IMR-90 (cell line): ENCODE data around the gene ZNF264. TPM values are rescaled to one million over a fixed set of nuclear protein-coding genes. Genes with fewer than 3 reads are reported as not detected.

Experiments
- ATAC-seq: fragments of 200-7000 bp; cut with Tn5 transposase; 2 replicates; pipeline ENCODE4 v1.9.1; 2020; ENCODE audit warnings: low read depth, mild to moderate bottlenecking, moderate library complexity
- BruUV-seq: library from RNA; stranded (reverse); fragments of 400-500 nt; replicated peaks from 2 replicates; lab custom pipeline; 2021; lab: Mats Ljungman, UMichigan
- CTCF ChIA-PET: fragments of 300-600 bp; formaldehyde crosslinking; extraction: SDS; loops from one replicate; lab custom pipeline; 2021; ENCODE audit warnings: antibody characterized with exemption; lab: Yijun Ruan, JAX
- POLR2A ChIA-PET: fragments of 300-600 bp; sonication (Branson Sonifier 250); formaldehyde crosslinking; loops from one replicate; lab custom pipeline; 2022; ENCODE audit warnings: antibody characterized with exemption; ENCODE audit not compliant: unreplicated experiment; lab: Charles Lee
- DNase-seq: peaks from one replicate; pipeline ENCODE4 v3.0.0; 2013
- H2AFZ ChIP-seq: replicated peaks from 2 replicates; pipeline ENCODE3; 2013; ENCODE audit warnings: low read length, mild to moderate bottlenecking; ENCODE audit not compliant: poor library complexity
- H2AK5ac ChIP-seq: 2 replicates; pipeline ENCODE4 v1.6.1; 2013; ENCODE audit warnings: low read depth, low read length, inconsistent platforms
- H2AK9ac ChIP-seq: replicated peaks from 2 replicates; pipeline ENCODE3; 2013; ENCODE audit warnings: mild to moderate bottlenecking, low read depth, low read length, moderate library complexity; ENCODE audit not compliant: poor library complexity
- H2BK120ac ChIP-seq: 2 replicates; pipeline ENCODE4 v1.6.1; 2013; ENCODE audit warnings: low read depth, low read length, inconsistent platforms
- H2BK15ac ChIP-seq: 3 replicates; pipeline ENCODE4 v1.6.1; 2013; ENCODE audit warnings: low read depth, low read length, inconsistent platforms
- H2BK20ac ChIP-seq: 2 replicates; pipeline ENCODE4 v1.6.1; 2013; ENCODE audit warnings: low read depth, mild to moderate bottlenecking, inconsistent platforms, low read length, moderate library complexity
- H2BK5ac ChIP-seq: 2 replicates; pipeline ENCODE4 v1.6.1; 2013; ENCODE audit warnings: mild to moderate bottlenecking, low read depth, low read length, inconsistent platforms; ENCODE audit not compliant: poor library complexity, severe bottlenecking
- H3K14ac ChIP-seq: replicated peaks from 2 replicates; pipeline ENCODE4 v1.6.1; 2013; ENCODE audit warnings: low read depth, low read length, inconsistent platforms
- H3K18ac ChIP-seq: 2 replicates; pipeline ENCODE4 v1.6.1; 2013; ENCODE audit warnings: low read depth, low read length, control low read depth
- H3K23ac ChIP-seq: 2 replicates; pipeline ENCODE4 v1.6.1; 2013; ENCODE audit warnings: low read depth, low read length, inconsistent platforms
- H3K27ac ChIP-seq: 2 replicates; pipeline ENCODE4 v1.5.1; 2013; ENCODE audit warnings: mild to moderate bottlenecking, control low read depth, low read length; ENCODE audit not compliant: insufficient read depth
- H3K27me3 ChIP-seq: 2 replicates; pipeline ENCODE4 v1.6.1; 2013; ENCODE audit warnings: low read length; ENCODE audit not compliant: control insufficient read depth, insufficient read depth
- H3K36me3 ChIP-seq: 2 replicates; pipeline ENCODE4 v1.6.1; 2013; ENCODE audit warnings: low read length, mixed read lengths; ENCODE audit not compliant: control insufficient read depth, insufficient read depth
- H3K4ac ChIP-seq: 2 replicates; pipeline ENCODE4 v1.6.1; 2013; ENCODE audit warnings: low read depth, low read length, inconsistent platforms
- H3K4me1 ChIP-seq: 2 replicates; pipeline ENCODE4 v1.6.1; 2013; ENCODE audit warnings: low read length, mixed read lengths; ENCODE audit not compliant: control insufficient read depth, insufficient read depth
- H3K4me2 ChIP-seq: 2 replicates; pipeline ENCODE4 v1.6.1; 2013; ENCODE audit warnings: low read depth, mild to moderate bottlenecking, control low read depth, low read length, moderate library complexity
- H3K4me3 ChIP-seq: 2 replicates; pipeline ENCODE4 v1.5.1; 2013; ENCODE audit warnings: low read depth, mild to moderate bottlenecking, control low read depth, low read length, moderate library complexity; ENCODE audit not compliant: insufficient read depth
- H3K56ac ChIP-seq: 2 replicates; pipeline ENCODE4 v1.6.1; 2013; ENCODE audit warnings: low read length, inconsistent platforms; ENCODE audit not compliant: insufficient read depth; ENCODE audit errors: extremely low read depth
- H3K79me1 ChIP-seq, 2 experiments: 2 replicates each; pipeline ENCODE4 v1.6.1; 2013; ENCODE audit warnings: low read length in 2 of 2, inconsistent platforms in 1 of 2, low read depth in 1 of 2
- H3K9ac ChIP-seq: 2 replicates; pipeline ENCODE4 v1.6.1; 2013; ENCODE audit warnings: low read depth, low read length, control low read depth
- H3K9me1 ChIP-seq: 2 replicates; pipeline ENCODE4 v1.6.1; 2013; ENCODE audit warnings: low read length, inconsistent platforms; ENCODE audit not compliant: insufficient read depth
- H3K9me3 ChIP-seq: 2 replicates; pipeline ENCODE4 v1.6.1; 2013; ENCODE audit warnings: low read length; ENCODE audit not compliant: control insufficient read depth, insufficient read depth
- H4K20me1 ChIP-seq: 2 replicates; pipeline ENCODE4 v1.6.1; 2013; ENCODE audit warnings: low read length, inconsistent platforms; ENCODE audit not compliant: insufficient read depth
- H4K5ac ChIP-seq: 2 replicates; pipeline ENCODE4 v1.6.1; 2013; ENCODE audit warnings: mild to moderate bottlenecking, low read depth, low read length, control low read depth
- H4K8ac ChIP-seq, 2 experiments: 2 replicates each; pipeline ENCODE4 v1.6.1; 2013; ENCODE audit warnings: low read depth in 2 of 2, low read length in 2 of 2, control low read depth in 1 of 2, inconsistent platforms in 1 of 2
- H4K91ac ChIP-seq: 2 replicates; pipeline ENCODE4 v1.6.1; 2013; ENCODE audit warnings: low read depth, low read length, inconsistent platforms; ENCODE audit not compliant: insufficient read depth
- CEBPB ChIP-seq: IDR thresholded peaks from 2 replicates; pipeline ENCODE4 v1.6.1; 2012; ENCODE audit warnings: low read depth, low read length, improper control_type of control experiment
- MAFK ChIP-seq: IDR thresholded peaks from 2 replicates; pipeline ENCODE4 v1.6.1; 2012; ENCODE audit warnings: low read depth, low read length, improper control_type of control experiment
- WGBS, 2 experiments: methylation state at CpG; one replicate each; pipeline versions ENCODE4 v1.1.5 to v1.1.7; 2013; ENCODE audit warnings: missing lambda C conversion rate in 2 of 2; ENCODE audit not compliant: insufficient read length in 1 of 2; ENCODE audit errors: extremely low coverage in 2 of 2; 5-methylcytosine and 5-hydroxymethylcytosine counted together
- dilution Hi-C: fragments of 300-500 bp; cut with HindIII; formaldehyde crosslinking; loops from one replicate; pipeline ENCODE4 v1.14.3; 2018; ENCODE audit warnings: low sequenced_read_pairs; ENCODE audit not compliant: unreplicated experiment
- in situ Hi-C: fragments of 300-500 bp; cut with MboI; formaldehyde crosslinking; loops from 3 replicates; pipeline ENCODE4 v1.14.3; 2019; ENCODE audit warnings: low sequenced_read_pairs, inconsistent platforms, mixed read lengths
- intact Hi-C: fragments of 100-400 bp; cut with micrococcal nuclease; formaldehyde crosslinking; loops from 2 replicates; pipeline ENCODE4 v1.10.0; 2022
- polyA plus RNA-seq, 3 experiments: library from polyadenylated mRNA; depleted of rRNA; stranded (reverse); fragments of >200 nt; gene quantifications; 2 replicates each; pipeline ENCODE4 v1.2.3, GENCODE V29; 2012; ENCODE audit warnings: low replicate concordance in 1 of 3
- total RNA-seq: library from RNA; depleted of rRNA; stranded (reverse); fragments of >200 nt; gene quantifications from 2 replicates; pipeline ENCODE4 v1.2.3, GENCODE V29; 2012

ZNF264 gene
- total and polyA plus RNA-seq, 2 of the 4 experiments (the other 2 are of a cell fraction): 3.5 to 31.9 TPM

- dilution Hi-C loops: no loop called here
- intact Hi-C loops: no loop called here
- H4K5ac ChIP-seq: no peak overlapping the region
- H3K56ac ChIP-seq: no peak overlapping the region
- no peak overlapping the region for H3K4me2 ChIP-seq
- no peak overlapping the region for H3K18ac ChIP-seq
- H3K79me1 ChIP-seq: peaks cover 13 to 19% of the 10 kb centered on the region in 2 experiments; a peak in 2 of 4 replicates
- H2BK120ac ChIP-seq: no peak overlapping the region
- DNase-seq (no peak), ATAC-seq (no peak)
- H3K9ac ChIP-seq: no peak overlapping the region
- peak; percentile 84 for TF ChIP-seq MAFK
- no peak for TF ChIP-seq CEBPB
- no peaks in the 10 kb centered on the region for H3K27me3 ChIP-seq
- no CpG with 5 or more reads among the region's 3 CpGs for WGBS, 2 experiments
- H2AFZ ChIP-seq: no peak overlapping the region
- H2BK15ac ChIP-seq: no peak overlapping the region
- in situ Hi-C loops: no loop called here
- H2AK5ac ChIP-seq: no peak overlapping the region
- H2BK20ac ChIP-seq: no peak overlapping the region
- H3K4ac ChIP-seq: no peak overlapping the region
- H2BK5ac ChIP-seq: no peak overlapping the region
- no peaks in the 10 kb centered on the region; the same call in 1 of the 2 replicates for H4K20me1 ChIP-seq
- no peak overlapping the region for H4K8ac ChIP-seq
- H3K14ac ChIP-seq: no peak overlapping the region
- H3K27ac ChIP-seq: no peak overlapping the region
- H3K23ac ChIP-seq: no peak overlapping the region
- BruUV-seq: no TSS peak
- no peak overlapping the region for H3K4me3 ChIP-seq
- H4K91ac ChIP-seq: no peak overlapping the region
- H3K36me3 ChIP-seq: peaks cover 2% of the 10 kb centered on the region
- no peak overlapping the region for H2AK9ac ChIP-seq
- no peaks in the 10 kb centered on the region for H3K9me1 ChIP-seq
- no peaks in the 10 kb centered on the region for H3K4me1 ChIP-seq
- H3K9me3 ChIP-seq: no peaks in the 10 kb centered on the region
- ChIA-PET POLR2A (interaction anchor here (0.6 kb wide), 1 partner anchor 50 kb away, joined by 3 read pairs; no protein-coding TSS in a partner anchor), CTCF (no interaction called here)
Measured at GRCh38 chr19:57262044-57262443, 70.7 kb downstream of the ZNF264 start.
